OCI-LY7 (cell line): ENCODE results near the gene ROR2.

Experiments
- EZH2phosphoT487 ChIP-seq: fragments of 200-600 bp; sonication (generic); IDR thresholded peaks from 2 replicates; pipeline ENCODE4 v1.6.1; 2018; ENCODE audit warnings: low read depth, borderline replicate concordance, mild to moderate bottlenecking, mixed run types, antibody characterized with exemption, low read length, moderate library complexity, mixed read lengths
- TF ChIP-seq, protein P1 (sequence below): fragments of 200-600 bp; sonication (generic); conservative IDR thresholded peaks from 2 replicates; pipeline ENCODE4 v1.5.1; 2014; ENCODE audit warnings: mild to moderate bottlenecking, antibody characterized with exemption, low read length, moderate library complexity, mixed read lengths

GRCh38 chr9:91814753-91815152 lies 135.3 kb downstream of the ROR2 start:
- TF ChIP-seq, protein P1, sequence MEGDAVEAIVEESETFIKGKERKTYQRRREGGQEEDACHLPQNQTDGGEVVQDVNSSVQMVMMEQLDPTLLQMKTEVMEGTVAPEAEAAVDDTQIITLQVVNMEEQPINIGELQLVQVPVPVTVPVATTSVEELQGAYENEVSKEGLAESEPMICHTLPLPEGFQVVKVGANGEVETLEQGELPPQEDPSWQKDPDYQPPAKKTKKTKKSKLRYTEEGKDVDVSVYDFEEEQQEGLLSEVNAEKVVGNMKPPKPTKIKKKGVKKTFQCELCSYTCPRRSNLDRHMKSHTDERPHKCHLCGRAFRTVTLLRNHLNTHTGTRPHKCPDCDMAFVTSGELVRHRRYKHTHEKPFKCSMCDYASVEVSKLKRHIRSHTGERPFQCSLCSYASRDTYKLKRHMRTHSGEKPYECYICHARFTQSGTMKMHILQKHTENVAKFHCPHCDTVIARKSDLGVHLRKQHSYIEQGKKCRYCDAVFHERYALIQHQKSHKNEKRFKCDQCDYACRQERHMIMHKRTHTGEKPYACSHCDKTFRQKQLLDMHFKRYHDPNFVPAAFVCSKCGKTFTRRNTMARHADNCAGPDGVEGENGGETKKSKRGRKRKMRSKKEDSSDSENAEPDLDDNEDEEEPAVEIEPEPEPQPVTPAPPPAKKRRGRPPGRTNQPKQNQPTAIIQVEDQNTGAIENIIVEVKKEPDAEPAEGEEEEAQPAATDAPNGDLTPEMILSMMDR: no peak
- no peak for TF ChIP-seq EZH2phosphoT487
